ENCODE results near the gene RIN1. TPM values are rescaled to one million over a fixed set of nuclear protein-coding genes. Genes with fewer than 3 reads are reported as not detected.
"Not testable (repeated sequence)": the region's sequence is repeated elsewhere in the genome, so short reads cannot be mapped to it uniquely, and the experiment has no call there.

Gene RIN1
- total RNA-seq, 3 donors from 2014 or later (not counting 1 experiment from before 2014, with no cell fraction given) = 1.3 to 7.9 (median 2.5) TPM

DNA sequence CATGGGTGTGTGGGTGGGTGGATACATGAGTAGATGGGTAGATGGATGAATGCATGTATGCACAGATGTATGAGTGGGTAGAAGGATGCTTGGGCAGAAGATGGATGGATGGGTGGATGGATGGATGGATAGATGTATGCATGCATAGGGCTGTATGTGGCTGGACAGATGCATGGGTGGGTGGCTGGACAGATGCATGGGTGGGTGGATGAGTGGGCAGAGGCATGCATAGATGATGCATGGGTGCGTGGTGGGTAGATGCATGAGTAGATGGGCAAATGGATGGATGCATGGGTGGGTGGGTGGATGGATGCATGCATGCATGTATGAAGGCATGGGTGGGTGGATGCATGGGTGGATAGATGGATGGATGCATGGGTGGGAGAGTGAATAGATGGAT lies 12.6 kb downstream of the RIN1 start:
- no peaks in the 10 kb centered on the region for H3K36me3 ChIP-seq (ENCODE audit: control insufficient read depth, insufficient read depth, low read length)
- WGBS (ENCODE audit: insufficient coverage) = 95% methylated on average over 1 of the region's 1 CpG
- peaks cover 7 to 14% of the 10 kb centered on the region in 2 donors for H3K27me3 Mint-ChIP-seq (ENCODE audit: low read depth in 2 of 2)
- no peaks in the 10 kb centered on the region for H3K36me3 Mint-ChIP-seq
- H3K4me1 ChIP-seq (ENCODE audit: control insufficient read depth, insufficient read depth, low read length) = peaks cover 33% of the 10 kb centered on the region
- H3K27ac ChIP-seq (ENCODE audit: low read length) = no peak overlapping the region
- H3K9me3 ChIP-seq (ENCODE audit: control insufficient read depth, insufficient read depth, low read length) = no peaks in the 10 kb centered on the region
- H3K9me3 Mint-ChIP-seq = no peaks in the 10 kb centered on the region
- H3K27me3 ChIP-seq (ENCODE audit: control insufficient read depth, insufficient read depth, low read length) = no peaks in the 10 kb centered on the region
- ATAC-seq = no peak
- H3K4me3 ChIP-seq (ENCODE audit: low read length) = no peak overlapping the region
- peaks cover 20 to 45% of the 10 kb centered on the region in 2 donors for H3K4me1 Mint-ChIP-seq
- H3K27ac Mint-ChIP-seq = no peak overlapping the region
- TF ChIP-seq, protein P1, sequence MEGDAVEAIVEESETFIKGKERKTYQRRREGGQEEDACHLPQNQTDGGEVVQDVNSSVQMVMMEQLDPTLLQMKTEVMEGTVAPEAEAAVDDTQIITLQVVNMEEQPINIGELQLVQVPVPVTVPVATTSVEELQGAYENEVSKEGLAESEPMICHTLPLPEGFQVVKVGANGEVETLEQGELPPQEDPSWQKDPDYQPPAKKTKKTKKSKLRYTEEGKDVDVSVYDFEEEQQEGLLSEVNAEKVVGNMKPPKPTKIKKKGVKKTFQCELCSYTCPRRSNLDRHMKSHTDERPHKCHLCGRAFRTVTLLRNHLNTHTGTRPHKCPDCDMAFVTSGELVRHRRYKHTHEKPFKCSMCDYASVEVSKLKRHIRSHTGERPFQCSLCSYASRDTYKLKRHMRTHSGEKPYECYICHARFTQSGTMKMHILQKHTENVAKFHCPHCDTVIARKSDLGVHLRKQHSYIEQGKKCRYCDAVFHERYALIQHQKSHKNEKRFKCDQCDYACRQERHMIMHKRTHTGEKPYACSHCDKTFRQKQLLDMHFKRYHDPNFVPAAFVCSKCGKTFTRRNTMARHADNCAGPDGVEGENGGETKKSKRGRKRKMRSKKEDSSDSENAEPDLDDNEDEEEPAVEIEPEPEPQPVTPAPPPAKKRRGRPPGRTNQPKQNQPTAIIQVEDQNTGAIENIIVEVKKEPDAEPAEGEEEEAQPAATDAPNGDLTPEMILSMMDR (IDR thresholded peaks at IDR 0.05) = no peak
- intact Hi-C loops (cut with micrococcal nuclease) = no loop called here
- DNase-seq = no peak
- no peak overlapping the region for H3K4me3 Mint-ChIP-seq

DNA sequence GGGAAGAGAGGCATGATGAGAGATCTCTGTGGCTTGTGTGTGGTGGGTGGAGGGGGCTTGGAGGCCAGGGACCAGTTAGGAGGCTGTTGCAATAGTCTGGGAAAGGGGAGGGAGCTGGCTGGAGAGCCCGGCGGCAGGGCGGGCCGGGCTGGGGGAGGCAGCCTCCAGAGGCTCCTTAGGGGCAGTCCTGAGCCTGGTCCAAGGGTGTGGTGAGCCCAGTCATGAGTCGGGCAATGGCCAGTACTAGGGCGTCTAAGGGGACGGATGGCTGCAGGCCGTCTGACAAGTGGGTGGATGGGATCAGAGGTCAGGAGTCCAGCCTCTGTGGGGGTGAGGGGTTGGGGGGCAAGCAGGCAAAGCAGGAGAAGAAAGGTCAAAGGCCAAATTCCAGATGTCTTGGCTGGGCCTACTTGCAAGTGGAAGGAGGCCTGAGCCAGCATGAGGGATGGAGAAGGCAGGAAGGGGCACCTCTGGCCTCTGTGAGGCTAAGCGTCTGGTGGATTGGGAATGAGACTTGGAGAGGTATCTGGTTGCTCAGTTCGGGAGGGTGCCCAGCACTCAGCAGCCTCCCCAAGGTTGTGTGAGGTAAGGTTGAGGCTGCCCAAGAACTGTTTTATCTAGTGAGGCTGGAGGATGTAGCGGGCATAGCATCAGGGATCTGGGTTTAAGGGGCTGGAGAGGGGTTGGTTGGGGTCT lies 13.4 kb downstream of the RIN1 start:
- H3K36me3 ChIP-seq (ENCODE audit: control insufficient read depth, insufficient read depth, low read length) = no peaks in the 10 kb centered on the region
- H3K4me1 ChIP-seq (ENCODE audit: control insufficient read depth, insufficient read depth, low read length) = peaks cover 33% of the 10 kb centered on the region
- no peak overlapping the region for H3K27ac Mint-ChIP-seq
- no peaks in the 10 kb centered on the region for H3K9me3 ChIP-seq (ENCODE audit: control insufficient read depth, insufficient read depth, low read length)
- H3K9me3 Mint-ChIP-seq = no peaks in the 10 kb centered on the region
- peaks cover 9 to 17% of the 10 kb centered on the region in 2 donors for H3K27me3 Mint-ChIP-seq (ENCODE audit: low read depth in 2 of 2)
- intact Hi-C loops (cut with micrococcal nuclease) = no loop called here
- no peaks in the 10 kb centered on the region for H3K27me3 ChIP-seq (ENCODE audit: control insufficient read depth, insufficient read depth, low read length)
- no peak overlapping the region for H3K4me3 Mint-ChIP-seq
- peaks cover 15 to 44% of the 10 kb centered on the region in 2 donors for H3K4me1 Mint-ChIP-seq
- no peak for ATAC-seq
- 96% methylated on average over 11 of the region's 11 CpGs for WGBS (ENCODE audit: insufficient coverage)
- H3K27ac ChIP-seq (ENCODE audit: low read length) = no peak overlapping the region
- DNase-seq = no peak
- TF ChIP-seq, protein P1 (IDR thresholded peaks at IDR 0.05) = no peak
- H3K36me3 Mint-ChIP-seq = no peaks in the 10 kb centered on the region
- H3K4me3 ChIP-seq (ENCODE audit: low read length) = no peak overlapping the region

DNA sequence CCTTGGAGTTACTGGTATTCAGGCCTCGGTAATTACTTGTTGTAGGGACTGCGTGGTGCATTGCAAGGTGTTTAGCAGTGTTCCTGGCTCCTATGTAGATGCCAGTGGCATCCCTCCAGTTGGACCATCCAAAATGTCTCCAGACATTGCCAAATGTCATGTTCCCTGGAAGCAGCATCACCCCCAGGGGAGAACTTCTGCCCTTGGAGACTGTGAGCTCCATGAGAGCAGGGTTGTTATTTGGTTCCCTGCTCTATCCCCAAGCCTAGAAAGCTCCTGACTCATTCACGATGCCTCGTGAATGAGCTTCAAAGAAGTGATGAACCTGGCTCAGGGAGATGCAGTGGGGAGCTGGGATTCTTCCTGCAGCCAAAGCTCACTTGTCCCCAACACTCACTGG lies 14.6 kb downstream of the RIN1 start:
- no peak overlapping the region for H3K4me3 Mint-ChIP-seq
- H3K27ac ChIP-seq (ENCODE audit: low read length) = no peak overlapping the region
- intact Hi-C loops (cut with micrococcal nuclease) = no loop called here
- DNase-seq = no peak
- TF ChIP-seq, protein P1 (IDR thresholded peaks at IDR 0.05) = no peak
- 93% methylated on average over 4 of the region's 4 CpGs for WGBS (ENCODE audit: insufficient coverage)
- no peaks in the 10 kb centered on the region for H3K36me3 Mint-ChIP-seq
- H3K27me3 ChIP-seq (ENCODE audit: control insufficient read depth, insufficient read depth, low read length) = no peaks in the 10 kb centered on the region
- H3K36me3 ChIP-seq (ENCODE audit: control insufficient read depth, insufficient read depth, low read length) = no peaks in the 10 kb centered on the region
- H3K4me1 ChIP-seq (ENCODE audit: control insufficient read depth, insufficient read depth, low read length) = peaks cover 29% of the 10 kb centered on the region
- no peak for ATAC-seq
- H3K4me1 Mint-ChIP-seq = peaks cover 7 to 42% of the 10 kb centered on the region in 2 donors
- H3K4me3 ChIP-seq (ENCODE audit: low read length) = no peak overlapping the region
- H3K27ac Mint-ChIP-seq = no peak overlapping the region
- H3K9me3 ChIP-seq (ENCODE audit: control insufficient read depth, insufficient read depth, low read length) = no peaks in the 10 kb centered on the region
- no peaks in the 10 kb centered on the region for H3K9me3 Mint-ChIP-seq
- H3K27me3 Mint-ChIP-seq (ENCODE audit: low read depth in 2 of 2) = peaks cover 9 to 17% of the 10 kb centered on the region in 2 donors

DNA sequence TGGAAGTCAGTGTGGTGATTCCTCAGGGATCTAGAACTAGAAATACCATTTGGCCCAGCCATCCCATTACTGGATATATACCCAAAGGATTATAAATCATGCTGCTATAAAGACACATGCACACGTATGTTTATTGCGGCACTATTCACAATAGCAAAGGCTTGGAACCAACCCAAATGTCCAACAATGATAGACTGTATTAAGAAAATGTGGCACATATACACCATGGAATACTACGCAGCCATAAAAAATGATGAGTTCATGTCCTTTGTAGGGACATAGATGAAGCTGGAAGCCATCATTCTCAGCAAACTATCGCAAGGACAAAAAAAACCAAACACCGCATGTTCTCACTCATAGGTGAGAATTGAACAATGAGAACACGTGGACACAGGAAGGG lies 15.5 kb downstream of the RIN1 start:
- H3K4me3 Mint-ChIP-seq; intact Hi-C loops (cut with micrococcal nuclease); H3K36me3 Mint-ChIP-seq; H3K9me3 Mint-ChIP-seq; H3K27ac ChIP-seq (ENCODE audit: low read length); ATAC-seq; H3K27me3 ChIP-seq (ENCODE audit: control insufficient read depth, insufficient read depth, low read length); H3K4me3 ChIP-seq (ENCODE audit: low read length); H3K36me3 ChIP-seq (ENCODE audit: control insufficient read depth, insufficient read depth, low read length); H3K27ac Mint-ChIP-seq; H3K9me3 ChIP-seq (ENCODE audit: control insufficient read depth, insufficient read depth, low read length); DNase-seq: not testable (repeated sequence)
- Mint-ChIP-seq H3K4me1 (peaks cover 7 to 35% of the 10 kb centered on the region in 2 donors), H3K27me3 (ENCODE audit: low read depth in 2 of 2) (peaks cover 14 to 21% of the 10 kb centered on the region in 2 donors)
- peaks cover 22% of the 10 kb centered on the region for H3K4me1 ChIP-seq (ENCODE audit: control insufficient read depth, insufficient read depth, low read length)
- WGBS (ENCODE audit: insufficient coverage) = 93% methylated on average over 3 of the region's 6 CpGs

DNA sequence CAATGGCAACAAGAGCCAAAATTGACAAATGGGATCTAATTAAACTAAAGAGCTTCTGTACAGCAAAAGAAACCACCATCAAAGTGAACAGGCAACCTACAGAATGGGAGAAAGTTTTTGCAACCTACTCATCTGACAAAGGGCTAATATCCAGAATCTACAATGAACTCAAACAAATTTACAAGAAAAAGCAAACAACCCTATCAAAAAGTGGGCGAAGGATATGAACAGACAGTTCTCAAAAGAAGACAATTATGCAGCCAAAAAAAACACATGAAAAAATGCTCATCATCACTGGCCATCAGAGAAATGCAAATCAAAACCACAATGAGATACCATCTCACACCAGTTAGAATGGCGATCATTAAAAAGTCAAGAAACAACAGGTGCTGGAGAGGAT lies 15.9 kb downstream of the RIN1 start:
- H3K27ac Mint-ChIP-seq; H3K36me3 Mint-ChIP-seq; H3K9me3 Mint-ChIP-seq; H3K27me3 ChIP-seq (ENCODE audit: control insufficient read depth, insufficient read depth, low read length); H3K27ac ChIP-seq (ENCODE audit: low read length); DNase-seq; H3K36me3 ChIP-seq (ENCODE audit: control insufficient read depth, insufficient read depth, low read length); H3K4me3 Mint-ChIP-seq; H3K9me3 ChIP-seq (ENCODE audit: control insufficient read depth, insufficient read depth, low read length); intact Hi-C loops (cut with micrococcal nuclease); ATAC-seq; H3K4me3 ChIP-seq (ENCODE audit: low read length): not testable (repeated sequence)
- H3K27me3 Mint-ChIP-seq (ENCODE audit: low read depth in 2 of 2) = peaks cover 18 to 25% of the 10 kb centered on the region in 2 donors
- peaks cover 7 to 33% of the 10 kb centered on the region in 2 donors for H3K4me1 Mint-ChIP-seq
- H3K4me1 ChIP-seq (ENCODE audit: control insufficient read depth, insufficient read depth, low read length) = peaks cover 22% of the 10 kb centered on the region
- WGBS (ENCODE audit: insufficient coverage) = 100% methylated on average over 1 of the region's 2 CpGs
